NCI-H460 (cell line): Measurements from ENCODE around the gene CA11. TPM values are rescaled to one million over a fixed set of nuclear protein-coding genes. Genes with fewer than 3 reads are reported as not detected.
"Not testable (repeated sequence)": the region's sequence is repeated elsewhere in the genome, so short reads cannot be mapped to it uniquely, and the experiment has no call there.

ENCODE experiments used
- DNase-seq: peaks from one replicate; pipeline ENCODE4 v3.0.0-alpha.2; 2016; ENCODE audit warnings: low read depth; ENCODE audit errors: extremely low read depth
- polyA plus RNA-seq: library from polyadenylated mRNA; depleted of rRNA; stranded (reverse); fragments of >200 nt; gene quantifications from 2 replicates; pipeline ENCODE4 v1.2.3, GENCODE V29; 2014; cell fraction: nucleus; rRNA removed
- total RNA-seq: library from RNA; depleted of rRNA; stranded (reverse); fragments of >200 nt; shearing (Covaris generic); gene quantifications from 2 replicates; pipeline ENCODE4 v1.2.3, GENCODE V29; 2014; rRNA removed

The CA11 gene
- 3.3 and 4.3 TPM in 2 replicates for total RNA-seq
- 1.7 and 3.2 TPM in 2 replicates for polyA plus RNA-seq

GRCh38 chr19:48646001-48646721, at the start of gene CA11:
Gene CA11 (minus strand): TSS chr19:48646187. CDS start chr19:48645632, 555 bp downstream.
- peak; percentile 80 for DNase-seq

- DNase-seq: not testable (repeated sequence)
Measured at GRCh38 chr19:48693629-48694028, 47.6 kb upstream of the CA11 start.

- no peak for DNase-seq
Measured at GRCh38 chr19:48689449-48689848, 43.5 kb upstream of the CA11 start.

- no peak for DNase-seq
Measured at GRCh38 chr19:48687776-48688175, 41.8 kb upstream of the CA11 start.

GRCh38 chr19:48686637-48687036, 40.6 kb upstream of the CA11 start:
- not testable (repeated sequence) for DNase-seq

- no peak for DNase-seq
Measured at GRCh38 chr19:48686088-48686487, 40.1 kb upstream of the CA11 start.

- no peak for DNase-seq
Measured at GRCh38 chr19:48685583-48685982, 39.6 kb upstream of the CA11 start.

GRCh38 chr19:48683349-48683748, 37.4 kb upstream of the CA11 start:
- DNase-seq: no peak

GRCh38 chr19:48681127-48681470, 35.1 kb upstream of the CA11 start:
- DNase-seq: no peak

GRCh38 chr19:48680436-48681126, 34.6 kb upstream of the CA11 start:
- DNase-seq: no peak

- DNase-seq: not testable (repeated sequence)
Measured at GRCh38 chr19:48680006-48680405, 34.0 kb upstream of the CA11 start.

GRCh38 chr19:48678201-48678600, 32.2 kb upstream of the CA11 start:
- DNase-seq: no peak

- no peak for DNase-seq
Measured at GRCh38 chr19:48676887-48677286, 30.9 kb upstream of the CA11 start.

- DNase-seq: no peak
Measured at GRCh38 chr19:48676487-48676886, 30.5 kb upstream of the CA11 start.

- peak; percentile 76 for DNase-seq
Measured at GRCh38 chr19:48674921-48675824, 29.2 kb upstream of the CA11 start.

GRCh38 chr19:48674216-48674809, 28.3 kb upstream of the CA11 start:
- DNase-seq: no peak

- no peak for DNase-seq
Measured at GRCh38 chr19:48673436-48674100, 27.6 kb upstream of the CA11 start.

- DNase-seq: no peak
Measured at GRCh38 chr19:48672994-48673393, 27.0 kb upstream of the CA11 start, which contains the start of gene NTN5. Gene NTN5 (minus strand): TSS chr19:48673017. CDS start chr19:48670986, 2,031 bp downstream.

- DNase-seq: no peak
Measured at GRCh38 chr19:48671446-48671995, 25.5 kb upstream of the CA11 start.
